Breast epithelium (tissue), 3 donors: ENCODE results near the gene EXOC3L2.

Experiments
- POLR2A ChIP-seq: fragments of 450-650 bp; IDR thresholded peaks from one replicate; pipeline ENCODE4 v1.6.1; 2016; ENCODE audit warnings: antibody characterized with exemption, mild to moderate bottlenecking, moderate library complexity
- TF ChIP-seq, protein P1 (sequence below), 3 donors: fragments of 450-650 bp; IDR thresholded peaks; one replicate each; pipeline ENCODE4 v1.5.1; 2016 to 2017; ENCODE audit warnings: antibody characterized with exemption in 3 of 3, mild to moderate bottlenecking in 3 of 3, moderate library complexity in 3 of 3

DNA sequence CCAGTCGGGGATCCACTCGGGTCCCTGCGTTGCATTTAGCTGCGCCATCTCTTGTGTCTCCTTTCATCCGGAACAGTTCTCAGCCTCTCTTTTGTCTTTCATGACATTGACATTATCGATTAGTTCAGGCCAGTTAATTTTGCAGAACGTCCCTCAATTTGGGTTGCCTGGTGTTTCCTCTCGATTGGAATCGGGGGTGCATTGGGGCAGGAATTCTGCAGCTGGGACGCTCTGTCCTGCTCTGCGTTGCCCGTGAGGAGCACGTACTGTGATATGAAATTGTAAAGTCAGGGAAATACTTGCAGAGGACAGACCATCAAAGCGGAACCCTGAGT is 28.3 kb upstream of the EXOC3L2 start:
- TF ChIP-seq, protein P1, sequence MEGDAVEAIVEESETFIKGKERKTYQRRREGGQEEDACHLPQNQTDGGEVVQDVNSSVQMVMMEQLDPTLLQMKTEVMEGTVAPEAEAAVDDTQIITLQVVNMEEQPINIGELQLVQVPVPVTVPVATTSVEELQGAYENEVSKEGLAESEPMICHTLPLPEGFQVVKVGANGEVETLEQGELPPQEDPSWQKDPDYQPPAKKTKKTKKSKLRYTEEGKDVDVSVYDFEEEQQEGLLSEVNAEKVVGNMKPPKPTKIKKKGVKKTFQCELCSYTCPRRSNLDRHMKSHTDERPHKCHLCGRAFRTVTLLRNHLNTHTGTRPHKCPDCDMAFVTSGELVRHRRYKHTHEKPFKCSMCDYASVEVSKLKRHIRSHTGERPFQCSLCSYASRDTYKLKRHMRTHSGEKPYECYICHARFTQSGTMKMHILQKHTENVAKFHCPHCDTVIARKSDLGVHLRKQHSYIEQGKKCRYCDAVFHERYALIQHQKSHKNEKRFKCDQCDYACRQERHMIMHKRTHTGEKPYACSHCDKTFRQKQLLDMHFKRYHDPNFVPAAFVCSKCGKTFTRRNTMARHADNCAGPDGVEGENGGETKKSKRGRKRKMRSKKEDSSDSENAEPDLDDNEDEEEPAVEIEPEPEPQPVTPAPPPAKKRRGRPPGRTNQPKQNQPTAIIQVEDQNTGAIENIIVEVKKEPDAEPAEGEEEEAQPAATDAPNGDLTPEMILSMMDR (IDR thresholded peaks at IDR 0.05): no peak
- no peak for TF ChIP-seq POLR2A
